Endothelial cell of umbilical vein (primary cell): ENCODE results near the gene CMIP. TPM values are rescaled to one million over a fixed set of nuclear protein-coding genes. Genes with fewer than 3 reads are reported as not detected.
"Not testable (repeated sequence)": the region's sequence is repeated elsewhere in the genome, so short reads cannot be mapped to it uniquely, and the experiment has no call there.

ENCODE experiments used
- BruUV-seq: library from RNA; stranded (reverse); fragments of 400-500 nt; replicated peaks from 2 replicates; lab custom pipeline; 2021; lab: Mats Ljungman, UMichigan
- CTCF ChIA-PET: fragments of 300-600, 350-600 bp; sonication (Branson Sonifier 250); formaldehyde crosslinking; loops from one replicate; lab custom pipeline; 2021; ENCODE audit warnings: antibody characterized with exemption, inconsistent platforms; lab: Charles Lee
- POLR2A ChIA-PET: fragments of 300-600, 350-600 bp; sonication (Branson Sonifier 250); formaldehyde crosslinking; loops from one replicate; lab custom pipeline; 2021; ENCODE audit warnings: antibody characterized with exemption, inconsistent platforms; lab: Charles Lee
- DNase-seq: peaks from one replicate; pipeline ENCODE4 v3.0.0-alpha.2; 2011; ENCODE audit warnings: low read depth, low spot score
- FAIRE-seq: peaks from 2 replicates; lab custom pipeline; 2011; peaks lifted over from hg19 to GRCh38; lab: Jason Lieb, UNC
- H2AFZ ChIP-seq: 2 replicates; pipeline ENCODE4 v1.6.0; 2012; ENCODE audit warnings: low read depth, low read length, control low read depth, inconsistent platforms
- H3K27ac ChIP-seq: 2 replicates; pipeline ENCODE4 v1.5.1; 2011; ENCODE audit warnings: low read depth, mild to moderate bottlenecking, control low read depth, low read length, moderate library complexity; ENCODE audit not compliant: insufficient read depth
- H3K27me3 ChIP-seq, 2 experiments: 2 replicates each; pipeline versions ENCODE4 v1.6.0 to v1.6.1; 2011; ENCODE audit warnings: low read length in 2 of 2, mixed read lengths in 1 of 2; ENCODE audit not compliant: control insufficient read depth in 2 of 2, insufficient read depth in 2 of 2
- H3K36me3 ChIP-seq, 2 experiments: 2 replicates in 1 of 2; 3 replicates in 1 of 2; pipeline ENCODE4 v1.5.1; 2011; ENCODE audit warnings: low read length in 2 of 2, mild to moderate bottlenecking in 1 of 2, moderate library complexity in 1 of 2; ENCODE audit not compliant: control insufficient read depth in 2 of 2, insufficient read depth in 2 of 2; ENCODE audit errors: extremely low read depth in 1 of 2
- H3K4me1 ChIP-seq: 3 replicates; pipeline ENCODE4 v1.5.1; 2011; ENCODE audit warnings: mild to moderate bottlenecking, low read length; ENCODE audit not compliant: control insufficient read depth, insufficient read depth; ENCODE audit errors: extremely low read depth
- H3K4me2 ChIP-seq: 2 replicates; pipeline ENCODE4 v1.6.1; 2011; ENCODE audit warnings: low read length, control low read depth, mixed read lengths; ENCODE audit not compliant: insufficient read depth
- H3K4me3 ChIP-seq, 3 experiments: fragments of 200-600 bp in 1 of 3; sonication (generic), shearing (Covaris generic) in 1 of 3; replicated peaks in 1 of 3; 2 replicates each; pipeline ENCODE4 v1.5.1; 2011 to 2016; ENCODE audit warnings: control low read depth in 3 of 3, low read length in 3 of 3, mild to moderate bottlenecking in 2 of 3, inconsistent platforms in 1 of 3, low read depth in 1 of 3, moderate library complexity in 1 of 3; ENCODE audit not compliant: insufficient read depth in 1 of 3
- H3K79me2 ChIP-seq: 2 replicates; pipeline ENCODE4 v1.6.0; 2012; ENCODE audit warnings: low read length, inconsistent platforms; ENCODE audit not compliant: control insufficient read depth, insufficient read depth
- H3K9ac ChIP-seq: replicated peaks from 2 replicates; pipeline ENCODE3; 2011; ENCODE audit warnings: low read length, control low read depth; ENCODE audit not compliant: insufficient read depth; ENCODE audit errors: extremely low read depth
- H3K9me1 ChIP-seq: replicated peaks from 3 replicates; pipeline ENCODE4 v1.6.0; 2011; ENCODE audit warnings: mild to moderate bottlenecking, low read length; ENCODE audit not compliant: control insufficient read depth, insufficient read depth; ENCODE audit errors: extremely low read depth
- H3K9me3 ChIP-seq: replicated peaks from 2 replicates; pipeline ENCODE4 v1.5.1; 2012; ENCODE audit warnings: low read length, inconsistent platforms; ENCODE audit not compliant: control insufficient read depth, insufficient read depth
- H4K20me1 ChIP-seq: replicated peaks from 2 replicates; pipeline ENCODE3; 2011; ENCODE audit warnings: mild to moderate bottlenecking, low read length; ENCODE audit not compliant: control insufficient read depth, insufficient read depth; ENCODE audit errors: extremely low read depth
- EZH2 ChIP-seq: IDR thresholded peaks from 2 replicates; pipeline ENCODE4 v1.6.1; 2012; ENCODE audit warnings: borderline replicate concordance, low read depth, mild to moderate bottlenecking, moderate library complexity, low read length, inconsistent platforms; ENCODE audit not compliant: severe bottlenecking
- FOS ChIP-seq: IDR thresholded peaks from 2 replicates; pipeline ENCODE4 v1.6.1; 2011; ENCODE audit warnings: mild to moderate bottlenecking, low read length, moderate library complexity, borderline replicate concordance; ENCODE audit not compliant: insufficient read depth
- GATA2 ChIP-seq: IDR thresholded peaks from 2 replicates; pipeline ENCODE4 v1.7.0; 2011; ENCODE audit warnings: low read depth, mild to moderate bottlenecking, moderate library complexity, mixed read lengths, low read length; ENCODE audit not compliant: insufficient read length, insufficient read depth
- JUN ChIP-seq: IDR thresholded peaks from 2 replicates; pipeline ENCODE4 v1.6.1; 2011; ENCODE audit warnings: borderline replicate concordance, low read depth; ENCODE audit not compliant: insufficient read length, insufficient read depth
- POLR2A ChIP-seq: IDR thresholded peaks from 2 replicates; pipeline ENCODE4 v1.6.1; 2012; ENCODE audit warnings: low read depth, mild to moderate bottlenecking, control low read depth, low read length
- POLR2AphosphoS5 ChIP-seq: IDR thresholded peaks from 2 replicates; pipeline ENCODE4 v1.6.1; 2012; ENCODE audit warnings: low read depth, mild to moderate bottlenecking, control low read depth, low read length, moderate library complexity; ENCODE audit not compliant: insufficient read depth
- dilution Hi-C: fragments of 300-500 bp; cut with MboI; formaldehyde crosslinking; loops from one replicate; pipeline ENCODE4 v1.15.0; 2019; ENCODE audit warnings: low sequenced_read_pairs; ENCODE audit not compliant: extremely low pct_ligation_motif_present
- intact Hi-C: fragments of 100-400 bp; cut with micrococcal nuclease; formaldehyde crosslinking; loops from one replicate; pipeline ENCODE4 v1.10.0; 2022
- polyA plus RNA-seq, 4 experiments: library from polyadenylated mRNA; depleted of rRNA in 3 of 4; stranded (reverse) in 3 of 4; unstranded in 1 of 4; fragments of >200 nt; gene quantifications; 2 replicates each; pipeline versions ENCODE4 v1.2.1 to v1.2.3, GENCODE V29; 2011 to 2012; ENCODE audit warnings: missing spikeins in 1 of 4
- total RNA-seq: library from RNA; stranded (reverse); gene quantifications from 2 replicates; pipeline ENCODE4 v1.2.3, GENCODE V29; 2021

The CMIP gene
- total and polyA plus RNA-seq, 2 donors (not counting 3 experiments of a cell fraction or from before 2014, with no cell fraction given), result 29.0 to 101 TPM

GRCh38 chr16:81576696-81577095, 132.1 kb downstream of the CMIP start:
- Histone ChIP-seq H2AFZ (no peak overlapping the region), H4K20me1 (no peaks in the 10 kb centered on the region), H3K4me1 (no peaks in the 10 kb centered on the region), H3K4me2 (no peak overlapping the region), H3K4me3 (no peak overlapping the region), H3K9ac (no peak overlapping the region), H3K79me2 (peaks cover 13% of the 10 kb centered on the region), H3K9me1 (no peaks in the 10 kb centered on the region), H3K9me3 (no peaks in the 10 kb centered on the region), H3K36me3 (no peaks in the 10 kb centered on the region), H3K27ac (no peak overlapping the region), H3K27me3 (no peaks in the 10 kb centered on the region)
- BruUV-seq, result no TSS peak
- ChIA-PET CTCF (no interaction called here), POLR2A (no interaction called here)
- FAIRE-seq (no peak), DNase-seq (no peak)
- intact Hi-C loops (no loop called here), dilution Hi-C loops (no loop called here)
- no peak for TF ChIP-seq FOS
- no peak for TF ChIP-seq POLR2A
- TF ChIP-seq GATA2, result no peak
- TF ChIP-seq POLR2AphosphoS5, result no peak
- TF ChIP-seq EZH2, result no peak
- TF ChIP-seq JUN, result no peak

DNA sequence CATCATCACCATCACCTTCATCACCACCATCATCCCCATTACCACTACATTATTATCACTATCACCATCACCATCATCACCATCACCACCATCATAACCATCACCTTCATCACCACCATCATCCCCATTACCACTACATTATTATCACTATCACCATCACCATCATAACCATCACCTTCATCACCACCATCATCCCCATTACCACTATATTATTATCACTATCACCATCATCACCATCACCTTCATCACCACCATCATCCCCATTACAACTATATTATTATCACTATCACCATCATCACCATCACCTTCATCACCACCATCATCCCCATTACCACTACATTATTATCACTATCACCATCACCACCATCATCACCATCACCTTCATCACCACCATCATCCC, 132.7 kb downstream of the CMIP start:
- H3K9me3 ChIP-seq, POLR2A ChIA-PET, intact Hi-C loops, CTCF ChIA-PET, FAIRE-seq, H3K4me3 ChIP-seq, H3K9me1 ChIP-seq, H3K4me1 ChIP-seq, H4K20me1 ChIP-seq, DNase-seq, H3K79me2 ChIP-seq, dilution Hi-C loops, H3K27ac ChIP-seq, H2AFZ ChIP-seq, H3K27me3 ChIP-seq, H3K36me3 ChIP-seq, H3K4me2 ChIP-seq, BruUV-seq, H3K9ac ChIP-seq: not testable (repeated sequence)
